Stimulated activated CD8-positive, alpha-beta memory T cell treated with anti-CD3 and anti-CD28 coated beads, Interleukin-4, amount 100 ng/mL, for 4 hours (primary cell): Measurements from ENCODE around the gene CTBS.

Experiments
- DNase-seq, 2 donors: peaks; one replicate each; pipeline ENCODE4 v3.0.0-alpha.2; 2020; ENCODE audit warnings: low read depth in 2 of 2, low spot score in 1 of 2

The CTBS gene

DNA sequence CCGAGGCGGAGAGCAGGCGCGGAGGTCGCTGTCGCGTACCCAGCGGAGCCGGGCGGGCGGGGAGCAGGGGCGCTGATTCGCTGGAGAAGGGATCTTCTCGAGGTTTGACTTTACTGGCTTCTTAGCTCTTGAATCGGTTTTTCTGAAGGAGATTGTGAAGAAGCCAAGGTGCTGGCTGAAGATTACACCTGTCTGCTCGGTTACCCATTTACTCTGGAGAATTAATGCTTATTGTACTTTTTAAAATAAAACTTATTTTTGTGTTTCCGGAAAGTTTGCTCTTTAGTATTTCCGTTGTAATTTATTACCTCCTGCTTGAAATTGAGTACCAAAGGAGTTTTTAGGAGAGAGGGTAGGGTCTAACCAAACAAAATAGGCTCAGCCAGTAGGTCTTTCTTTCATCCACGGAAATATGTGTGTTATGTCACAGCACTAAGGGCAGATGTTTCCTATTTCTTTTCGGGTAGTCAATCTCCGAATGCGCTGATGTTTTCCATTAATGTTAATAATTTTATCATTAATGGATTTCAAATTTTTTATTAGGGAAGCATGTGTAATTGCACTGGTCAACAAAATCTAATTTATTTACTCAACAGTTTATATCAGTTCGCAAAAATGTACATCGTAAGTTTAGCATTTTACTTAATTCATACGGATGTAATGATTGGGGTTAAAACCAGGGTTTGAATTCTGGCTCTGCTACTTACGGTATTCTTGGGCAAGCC is 67.3 kb downstream of the CTBS start:
- DNase-seq: no peak

DNA sequence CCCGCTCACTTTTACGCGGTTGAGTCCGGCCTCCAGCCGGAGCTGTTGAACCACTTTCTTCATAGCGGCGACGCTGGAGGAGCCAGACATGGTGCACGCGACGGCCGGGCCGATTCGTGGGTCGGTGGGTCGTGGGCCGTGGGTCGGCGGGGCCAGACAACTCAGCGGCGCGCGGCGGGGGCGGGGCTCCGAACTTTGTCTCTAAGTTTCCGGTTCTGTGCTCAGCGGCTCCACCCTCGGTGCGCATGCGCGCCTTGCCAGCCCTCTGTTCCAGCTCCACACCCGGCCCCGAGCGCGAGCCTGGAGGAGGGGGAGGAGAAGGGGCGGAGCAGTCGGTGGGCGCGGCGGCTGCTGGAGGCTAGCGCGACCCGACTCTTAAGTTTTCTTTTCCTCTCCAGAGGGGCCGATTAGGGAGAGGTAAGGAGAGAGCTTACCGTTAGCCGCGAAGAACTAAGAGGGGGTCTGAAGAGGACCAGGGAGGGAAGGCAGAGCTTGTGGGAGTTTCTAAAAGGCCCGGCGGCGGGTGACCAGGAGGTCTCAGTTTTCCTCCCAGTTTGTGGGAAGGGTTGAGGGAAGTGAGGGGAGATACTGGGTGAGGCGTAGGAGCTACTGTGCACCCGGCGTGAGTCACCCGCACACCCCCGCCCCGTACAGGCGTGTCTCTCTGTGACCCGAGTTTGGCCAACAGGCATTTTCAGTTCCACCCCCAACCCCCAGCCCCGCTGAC is 68.1 kb downstream of the CTBS start, which contains the start of the genes GNG5 and SPATA1:
TSS of gene GNG5 (minus strand) at position 580 of the 727 bp plus-strand sequence. CDS start at position 90, 490 bp downstream.
TSS of gene SPATA1 (plus strand) at position 385 of the 727 bp plus-strand sequence. CDS start 9,974 bp downstream, outside the sequence.
- DNase-seq: peak; percentile 96

DNA sequence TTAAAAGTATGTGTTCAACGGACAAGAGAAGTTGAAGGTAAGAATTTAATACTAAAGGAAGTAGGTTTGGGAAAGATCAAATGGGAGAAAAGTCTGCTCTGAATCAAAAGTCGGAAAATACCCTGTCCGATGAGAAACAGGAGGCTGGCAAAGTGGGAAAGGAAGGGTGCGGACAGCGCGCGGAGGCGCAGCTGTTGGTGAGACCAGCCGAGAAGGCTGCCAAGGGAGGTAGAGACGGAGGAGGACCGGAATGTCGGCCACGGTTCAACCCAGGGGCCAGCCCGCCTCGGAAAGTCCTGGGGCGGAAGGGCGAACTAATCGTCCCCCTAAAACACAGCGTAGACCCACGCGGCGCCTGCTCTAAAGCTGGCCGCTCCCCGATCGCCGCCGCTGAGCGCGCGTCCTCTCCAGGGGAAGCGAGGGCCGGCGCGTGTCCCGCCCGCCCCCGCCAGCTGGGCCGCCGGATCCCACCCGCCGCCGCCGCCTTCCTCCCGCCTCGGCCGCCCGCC is 68.7 kb downstream of the CTBS start:
- DNase-seq: no peak

DNA sequence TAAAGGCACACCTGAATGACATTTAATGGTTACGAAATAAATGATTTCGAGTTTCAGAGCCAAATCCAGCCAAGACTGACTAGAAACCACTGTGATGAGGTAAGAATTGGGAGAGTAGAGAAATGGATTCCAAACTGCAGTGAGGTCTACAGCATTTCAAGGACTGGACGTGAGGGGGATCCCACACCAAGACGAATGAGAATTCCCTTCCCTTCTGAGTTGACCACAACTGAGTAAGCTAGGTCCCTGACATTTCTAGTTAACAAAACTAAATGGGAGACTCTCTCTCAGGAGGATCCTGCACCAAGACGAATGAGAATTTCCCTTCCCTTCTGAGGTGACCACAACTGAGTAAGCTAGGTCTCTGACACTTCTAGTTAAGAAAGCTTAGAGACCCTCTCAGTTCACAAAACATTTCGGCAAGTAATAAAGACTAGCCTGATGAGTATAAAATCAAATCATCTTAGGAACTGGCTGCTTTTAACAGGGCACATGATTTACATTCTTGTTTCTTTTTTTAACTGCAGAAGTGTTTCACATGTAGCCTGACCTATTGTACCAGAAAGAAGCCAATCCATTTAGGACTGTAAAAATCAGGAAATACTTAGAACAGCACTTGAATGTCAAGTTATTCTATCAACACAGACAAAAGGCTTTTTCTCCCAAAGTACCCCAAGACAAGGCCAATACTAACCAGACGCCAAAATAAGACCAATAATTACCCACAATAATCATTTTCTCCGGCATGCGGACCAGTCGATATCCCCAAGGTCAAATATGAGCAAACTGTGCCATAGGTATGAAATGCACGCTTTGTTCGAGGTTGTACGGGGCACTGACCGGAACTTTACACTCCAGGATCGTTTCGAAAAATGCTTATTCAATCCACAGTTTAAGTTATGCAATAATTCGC is 69.4 kb downstream of the CTBS start:
- DNase-seq: no peak

DNA sequence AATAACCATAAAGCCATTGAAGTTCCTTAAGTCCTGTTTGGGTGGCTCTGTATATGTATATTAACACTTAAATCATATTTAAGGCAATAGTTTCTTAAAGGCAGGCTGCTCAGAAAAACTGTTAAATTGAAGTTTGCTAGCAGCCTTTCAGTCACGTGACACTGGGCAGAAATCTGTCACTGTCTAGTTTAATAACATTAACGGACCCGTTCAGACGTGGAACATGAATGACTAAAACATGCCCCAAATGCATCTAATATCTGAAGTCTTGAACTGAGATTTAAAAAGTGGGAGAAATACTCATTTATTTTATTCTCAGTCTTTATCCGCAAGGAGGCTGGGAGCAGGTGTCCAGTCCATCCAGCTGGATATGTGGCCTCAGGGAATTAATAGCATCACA is 71.3 kb downstream of the CTBS start:
- DNase-seq: no peak
